DND-41 (cell line): ENCODE data around the gene MAP4.

Experiments
- ATAC-seq: fragments of 200-7000 bp; cut with Tn5 transposase; 3 replicates; pipeline ENCODE4 v1.9.1; 2021; ENCODE audit warnings: low read depth; ENCODE audit not compliant: insufficient read depth
- DNase-seq: peaks from one replicate; pipeline ENCODE4 v3.0.0-alpha.2; 2020
- H2AFZ ChIP-seq: 2 replicates; pipeline ENCODE4 v1.6.0; 2012; ENCODE audit warnings: low read depth, low read length
- H3K27ac ChIP-seq: 2 replicates; pipeline ENCODE4 v1.5.1; 2012; ENCODE audit warnings: low read length, inconsistent platforms
- H3K27me3 ChIP-seq: fragments of 200-600 bp; sonication (generic); 2 replicates; pipeline ENCODE4 v1.6.0; 2012; ENCODE audit warnings: low read length, mild to moderate bottlenecking, inconsistent platforms; ENCODE audit not compliant: insufficient read depth, poor library complexity
- H3K36me3 ChIP-seq: 2 replicates; pipeline ENCODE4 v1.5.1; 2012; ENCODE audit warnings: low read length, inconsistent platforms; ENCODE audit not compliant: insufficient read depth
- H3K4me1 ChIP-seq: 2 replicates; pipeline ENCODE4 v1.5.1; 2012; ENCODE audit warnings: mild to moderate bottlenecking, low read length; ENCODE audit not compliant: insufficient read depth
- H3K4me2 ChIP-seq: 2 replicates; pipeline ENCODE4 v1.6.0; 2012; ENCODE audit warnings: mild to moderate bottlenecking, moderate library complexity, low read length, inconsistent platforms; ENCODE audit not compliant: insufficient read depth
- H3K4me3 ChIP-seq, 2 experiments: fragments of 200-600 bp in 1 of 2; shearing (Covaris generic) in 1 of 2; 2 replicates each; pipeline ENCODE4 v1.5.1; 2012 to 2016; ENCODE audit warnings: inconsistent platforms in 2 of 2, low read length in 2 of 2, mild to moderate bottlenecking in 2 of 2, low read depth in 1 of 2, moderate library complexity in 1 of 2
- H3K79me2 ChIP-seq: 2 replicates; pipeline ENCODE4 v1.6.0; 2012; ENCODE audit warnings: low read length, inconsistent platforms; ENCODE audit not compliant: insufficient read depth
- H3K9ac ChIP-seq: 2 replicates; pipeline ENCODE4 v1.6.0; 2012; ENCODE audit warnings: low read depth, mild to moderate bottlenecking, inconsistent platforms, low read length, moderate library complexity
- H3K9me3 ChIP-seq: 2 replicates; pipeline ENCODE4 v1.5.1; 2012; ENCODE audit warnings: low read length, moderate library complexity, mild to moderate bottlenecking, inconsistent platforms; ENCODE audit not compliant: insufficient read depth, severe bottlenecking
- H4K20me1 ChIP-seq: 2 replicates; pipeline ENCODE4 v1.6.0; 2012; ENCODE audit warnings: low read length; ENCODE audit not compliant: insufficient read depth
- EZH2 ChIP-seq: IDR thresholded peaks from 3 replicates; pipeline ENCODE4 v1.6.1; 2012; ENCODE audit warnings: borderline replicate concordance, low read depth, mild to moderate bottlenecking, moderate library complexity, low read length, inconsistent platforms; ENCODE audit not compliant: severe bottlenecking
- TF ChIP-seq, protein P1 (sequence below): IDR thresholded peaks from 2 replicates; pipeline ENCODE4 v1.5.1; 2012; ENCODE audit warnings: borderline replicate concordance, low read length, moderate library complexity, mild to moderate bottlenecking; ENCODE audit not compliant: poor library complexity, severe bottlenecking; ENCODE audit errors: extremely low read depth

MAP4 gene

DNA sequence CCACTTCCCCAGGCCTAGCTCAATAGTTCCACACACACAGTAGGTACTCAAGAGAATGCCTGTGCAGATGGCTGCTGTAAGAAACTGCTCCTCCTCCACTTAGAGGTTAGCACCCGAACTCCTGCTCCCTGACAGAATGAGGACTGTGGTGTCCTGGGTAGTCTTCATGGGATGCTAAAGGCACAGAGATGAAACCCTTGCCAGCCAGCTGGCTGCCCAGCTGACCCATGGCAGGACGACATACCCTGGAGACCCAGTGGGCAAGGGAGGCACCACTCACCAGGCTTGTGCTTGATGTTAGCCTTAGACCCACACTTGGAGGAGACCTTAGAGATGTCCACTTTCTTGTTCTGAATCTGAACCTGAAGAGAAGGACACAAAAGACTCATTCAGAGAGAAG lies 159.1 kb downstream of the MAP4 start:
- H3K27ac ChIP-seq: no peak overlapping the region
- H3K79me2 ChIP-seq: no peaks in the 10 kb centered on the region
- no peak overlapping the region for H2AFZ ChIP-seq
- no peak overlapping the region for H3K9ac ChIP-seq
- H3K4me2 ChIP-seq: no peak overlapping the region
- 0 out of 2 replicates have a peak, but pooled peaks cover 2% of the 10 kb centered on the region for H4K20me1 ChIP-seq
- H3K4me1 ChIP-seq: no peaks in the 10 kb centered on the region
- no peak overlapping the region for H3K4me3 ChIP-seq
- H3K9me3 ChIP-seq: no peaks in the 10 kb centered on the region
- H3K36me3 ChIP-seq: peaks cover 51% of the 10 kb centered on the region
- H3K27me3 ChIP-seq: no peaks in the 10 kb centered on the region
- no peak for DNase-seq
- no peak for TF ChIP-seq EZH2
- TF ChIP-seq, protein P1, sequence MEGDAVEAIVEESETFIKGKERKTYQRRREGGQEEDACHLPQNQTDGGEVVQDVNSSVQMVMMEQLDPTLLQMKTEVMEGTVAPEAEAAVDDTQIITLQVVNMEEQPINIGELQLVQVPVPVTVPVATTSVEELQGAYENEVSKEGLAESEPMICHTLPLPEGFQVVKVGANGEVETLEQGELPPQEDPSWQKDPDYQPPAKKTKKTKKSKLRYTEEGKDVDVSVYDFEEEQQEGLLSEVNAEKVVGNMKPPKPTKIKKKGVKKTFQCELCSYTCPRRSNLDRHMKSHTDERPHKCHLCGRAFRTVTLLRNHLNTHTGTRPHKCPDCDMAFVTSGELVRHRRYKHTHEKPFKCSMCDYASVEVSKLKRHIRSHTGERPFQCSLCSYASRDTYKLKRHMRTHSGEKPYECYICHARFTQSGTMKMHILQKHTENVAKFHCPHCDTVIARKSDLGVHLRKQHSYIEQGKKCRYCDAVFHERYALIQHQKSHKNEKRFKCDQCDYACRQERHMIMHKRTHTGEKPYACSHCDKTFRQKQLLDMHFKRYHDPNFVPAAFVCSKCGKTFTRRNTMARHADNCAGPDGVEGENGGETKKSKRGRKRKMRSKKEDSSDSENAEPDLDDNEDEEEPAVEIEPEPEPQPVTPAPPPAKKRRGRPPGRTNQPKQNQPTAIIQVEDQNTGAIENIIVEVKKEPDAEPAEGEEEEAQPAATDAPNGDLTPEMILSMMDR: no peak
- ATAC-seq: no peak

DNA sequence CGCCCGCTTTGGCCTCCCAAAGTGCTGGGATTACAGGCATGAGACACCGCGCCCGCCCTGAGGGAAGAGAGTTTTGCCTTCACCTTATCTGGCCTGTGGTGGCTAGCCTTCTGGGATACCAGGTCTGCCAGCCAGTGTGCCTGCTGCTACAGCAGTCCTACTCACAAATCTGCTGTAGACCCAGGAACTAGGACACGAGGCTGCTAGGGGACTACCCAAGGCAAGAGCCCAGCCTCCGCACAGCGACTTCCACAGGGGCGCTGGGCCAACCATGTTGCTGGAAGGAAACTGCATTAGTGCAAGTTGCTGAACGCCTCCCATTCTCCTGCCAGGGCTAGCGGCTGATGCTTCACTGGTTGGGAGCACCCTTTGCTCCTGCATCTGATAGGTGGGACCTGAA lies 159.5 kb downstream of the MAP4 start:
- ATAC-seq (no peak), DNase-seq (no peak)
- Histone ChIP-seq H3K9me3 (no peaks in the 10 kb centered on the region), H3K9ac (no peak overlapping the region), H3K79me2 (no peaks in the 10 kb centered on the region), H3K4me3 (no peak overlapping the region), H3K27me3 (no peaks in the 10 kb centered on the region), H4K20me1 (0 out of 2 replicates have a peak, but pooled peaks cover 2% of the 10 kb centered on the region), H3K4me2 (no peak overlapping the region), H3K27ac (no peak overlapping the region), H3K4me1 (no peaks in the 10 kb centered on the region), H2AFZ (no peak overlapping the region), H3K36me3 (peaks cover 52% of the 10 kb centered on the region)
- TF ChIP-seq EZH2: no peak
- TF ChIP-seq, protein P1: no peak

DNA sequence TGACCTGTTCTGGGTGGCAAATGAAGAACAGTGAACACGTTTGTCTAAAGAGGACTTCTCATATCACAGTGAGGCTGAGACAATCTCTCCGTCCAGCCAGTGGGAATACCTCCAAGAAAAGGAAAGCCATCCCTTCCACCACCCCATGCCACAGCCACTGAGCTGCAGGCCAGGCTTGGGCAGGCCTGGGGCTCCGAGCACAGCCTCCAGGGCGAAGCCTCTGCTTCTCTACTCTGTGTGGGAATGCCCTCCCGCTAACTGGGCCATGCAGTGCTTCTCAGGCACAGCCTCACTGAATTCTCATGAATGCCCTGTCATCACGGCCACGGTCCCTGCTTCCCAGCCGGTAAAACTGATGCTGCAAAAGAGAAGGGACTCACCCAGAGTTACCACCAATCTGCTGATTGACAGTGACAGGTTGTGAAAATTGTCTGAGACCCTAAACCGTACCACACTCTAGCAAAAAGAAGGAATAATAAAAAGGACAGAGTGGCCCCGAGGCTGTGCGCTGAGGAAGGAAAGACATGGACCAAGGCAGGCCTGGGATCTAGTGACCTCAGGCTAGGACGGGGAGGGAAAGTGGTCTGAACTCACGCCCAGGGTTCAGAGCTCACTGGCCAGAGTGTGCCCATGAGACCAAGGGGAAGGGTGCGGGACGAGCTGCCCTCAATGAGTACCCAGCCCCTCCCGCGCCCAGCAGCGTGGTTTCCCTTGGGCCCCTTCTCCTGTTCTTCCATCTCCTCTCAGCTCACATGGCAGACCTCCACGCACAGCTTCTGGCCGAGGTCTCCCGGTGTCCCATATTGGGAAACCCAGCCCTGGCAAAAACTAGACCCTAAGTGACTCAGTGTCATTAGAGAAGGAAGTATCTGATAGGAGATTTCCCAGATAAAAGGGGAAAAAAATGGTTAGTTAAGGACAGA lies 160.5 kb downstream of the MAP4 start:
- H3K4me1 ChIP-seq: no peaks in the 10 kb centered on the region
- ATAC-seq (no peak), DNase-seq (no peak)
- H3K4me3 ChIP-seq: no peak overlapping the region
- H3K9me3 ChIP-seq: no peaks in the 10 kb centered on the region
- peaks cover 2% of the 10 kb centered on the region; the same call in 1 of the 2 replicates for H4K20me1 ChIP-seq
- H3K4me2 ChIP-seq: no peak overlapping the region
- no peaks in the 10 kb centered on the region for H3K79me2 ChIP-seq
- H3K27me3 ChIP-seq: no peaks in the 10 kb centered on the region
- H3K27ac ChIP-seq: no peak overlapping the region
- no peak overlapping the region for H2AFZ ChIP-seq
- peaks cover 57% of the 10 kb centered on the region for H3K36me3 ChIP-seq
- H3K9ac ChIP-seq: no peak overlapping the region
- TF ChIP-seq EZH2: no peak
- TF ChIP-seq, protein P1: no peak
